MG63 (cell line): ENCODE measurements around the gene C1QL4. TPM values are rescaled to one million over a fixed set of nuclear protein-coding genes. Genes with fewer than 3 reads are reported as not detected.
"Not testable (repeated sequence)": the region's sequence is repeated elsewhere in the genome, so short reads cannot be mapped to it uniquely, and the experiment has no call there.

ENCODE experiments used
- DNase-seq: peaks from one replicate; pipeline ENCODE4 v3.0.0-alpha.2; 2020
- H3K27me3 ChIP-seq: fragments of 250-450 bp; sonication (Bioruptor Pico); 2 replicates; pipeline ENCODE4 v1.5.1; 2020; ENCODE audit warnings: mild to moderate bottlenecking, moderate library complexity
- H3K36me3 ChIP-seq: fragments of 250-450 bp; sonication (Bioruptor Pico); 2 replicates; pipeline ENCODE4 v1.5.1; 2020; ENCODE audit warnings: mild to moderate bottlenecking, moderate library complexity
- H3K4me3 ChIP-seq: fragments of 250-450 bp; sonication (Bioruptor Pico); 2 replicates; pipeline ENCODE4 v1.5.1; 2020; ENCODE audit warnings: mild to moderate bottlenecking, moderate library complexity
- H3K9me3 ChIP-seq: fragments of 250-450 bp; sonication (Bioruptor Pico); 2 replicates; pipeline ENCODE4 v1.5.1; 2020; ENCODE audit warnings: mild to moderate bottlenecking, moderate library complexity
- total RNA-seq: library from RNA; depleted of rRNA; stranded (reverse); fragments of >200 nt; shearing (Covaris generic); gene quantifications from 2 replicates; pipeline ENCODE4 v1.2.3, GENCODE V29; 2014; ENCODE audit warnings: low replicate concordance; rRNA removed

The C1QL4 gene
- total RNA-seq: 0.10 TPM in 1 of 2 replicates, not detected in the other

DNA sequence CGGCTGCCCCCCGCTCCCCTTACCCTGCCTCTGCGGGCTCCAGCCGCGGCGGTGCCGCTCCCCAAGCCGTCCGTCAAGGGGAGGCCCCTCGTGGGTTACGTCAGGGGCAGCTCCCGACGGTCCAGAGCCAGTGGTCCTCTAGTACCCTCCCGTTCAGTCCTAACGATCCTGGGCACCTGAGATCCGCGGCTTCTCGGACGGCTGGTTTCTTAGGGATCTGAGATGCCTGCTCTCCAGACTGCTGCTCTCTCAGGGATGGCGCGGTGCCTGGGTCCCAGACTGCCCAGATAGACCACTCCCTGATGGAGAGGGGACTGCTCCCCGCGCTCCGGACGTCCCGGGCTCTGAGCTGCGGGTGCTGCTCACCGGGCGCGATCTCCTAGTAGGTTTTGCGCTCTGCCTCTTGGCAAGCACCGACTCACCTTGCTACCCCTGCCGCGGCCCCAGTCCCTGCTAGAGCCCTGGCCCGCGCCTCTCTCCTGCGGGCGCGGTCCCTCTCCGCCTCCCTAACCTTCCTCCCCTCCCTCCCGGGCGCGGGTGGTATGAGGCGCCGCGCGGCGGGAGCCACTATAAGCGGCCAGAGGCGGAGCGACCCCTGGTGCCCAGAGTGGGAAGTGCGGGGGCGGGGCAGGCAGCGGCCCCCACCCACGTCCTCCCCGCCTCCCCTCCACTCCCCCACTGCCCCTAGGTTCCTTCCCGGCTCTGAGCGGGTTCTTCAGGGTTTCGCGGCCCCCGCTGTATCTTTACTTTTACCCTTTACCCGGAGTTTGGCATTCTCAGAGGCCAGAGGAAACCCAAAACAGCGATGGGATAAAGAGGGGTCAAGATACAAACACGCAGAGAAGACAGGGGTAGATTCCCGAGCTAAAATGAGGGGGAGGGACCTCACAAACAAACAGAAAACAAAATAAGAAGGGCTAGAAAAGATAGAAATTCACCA is at the start of gene C1QL4:
C1QL4 (minus strand) TSS at position 544 of the 940 bp plus-strand sequence. CDS start 711 bp downstream, outside the sequence.
- DNase-seq: peak; percentile 80
- H3K27me3 ChIP-seq: no peaks in the 10 kb centered on the region
- H3K9me3 ChIP-seq: no peaks in the 10 kb centered on the region
- no peaks in the 10 kb centered on the region for H3K36me3 ChIP-seq
- peak within 1 kb of the TSS; percentile 53 for H3K4me3 ChIP-seq

DNA sequence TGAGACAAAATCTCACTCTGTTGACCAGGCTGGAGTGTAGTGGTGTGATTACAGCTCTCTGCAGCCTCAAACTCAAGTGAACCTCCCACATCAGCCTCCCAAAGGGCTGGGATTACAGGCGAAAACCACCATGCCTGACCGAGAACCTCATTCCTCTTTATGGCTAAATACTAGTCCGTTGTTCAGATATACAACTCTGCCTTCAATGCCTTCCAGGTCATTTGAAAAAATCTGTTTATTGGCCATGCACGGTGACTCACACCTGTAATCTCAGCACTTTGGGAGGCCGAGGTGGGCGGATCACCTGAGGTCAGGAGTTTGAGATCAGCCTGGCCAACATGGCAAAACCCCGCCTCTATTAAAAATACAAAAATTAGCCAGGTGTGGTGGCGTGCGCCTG is 43.2 kb upstream of the C1QL4 start:
- not testable (repeated sequence) for H3K27me3 ChIP-seq, H3K36me3 ChIP-seq, DNase-seq, H3K9me3 ChIP-seq, H3K4me3 ChIP-seq

DNA sequence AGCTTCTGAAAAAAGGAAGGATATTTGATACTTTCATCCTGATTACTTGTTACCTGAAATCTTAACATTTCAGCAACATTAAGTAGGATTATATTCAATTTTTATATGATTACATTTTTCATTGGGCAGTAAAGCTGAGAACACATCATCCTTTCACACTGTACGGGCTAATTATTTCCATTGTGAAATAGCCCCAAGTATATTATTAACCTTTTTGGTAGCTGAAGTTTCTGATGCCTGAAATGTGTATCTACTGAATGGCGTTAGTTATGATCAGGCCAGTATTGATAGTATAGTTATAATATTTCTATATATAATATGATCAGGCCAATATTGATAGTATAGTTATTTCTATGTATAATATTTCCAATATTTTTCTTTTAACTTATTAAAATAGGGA is 40.4 kb upstream of the C1QL4 start:
- Histone ChIP-seq H3K9me3 (no peaks in the 10 kb centered on the region), H3K4me3 (no peak overlapping the region), H3K36me3 (no peaks in the 10 kb centered on the region), H3K27me3 (no peaks in the 10 kb centered on the region)
- no peak for DNase-seq

DNA sequence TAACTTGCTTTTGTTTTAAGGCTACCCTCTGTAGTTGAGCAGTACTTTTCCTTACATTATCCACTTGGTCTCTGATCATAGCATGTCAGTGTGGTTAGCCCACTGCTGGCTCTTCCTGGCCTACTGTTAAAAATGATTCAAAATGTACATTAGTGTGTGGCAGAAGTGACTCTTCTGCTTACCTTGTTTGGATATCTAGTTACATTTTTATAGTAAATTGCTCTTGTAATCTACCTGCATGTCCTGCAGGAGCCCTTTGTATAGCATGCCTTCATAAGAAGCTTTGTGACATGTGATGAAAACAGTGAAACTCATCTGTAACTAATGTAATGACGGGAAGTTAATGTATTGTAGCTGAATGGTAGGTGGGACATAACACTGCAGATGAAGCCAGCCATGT is 38.4 kb upstream of the C1QL4 start:
- Histone ChIP-seq H3K27me3 (no peaks in the 10 kb centered on the region), H3K9me3 (no peaks in the 10 kb centered on the region), H3K4me3 (no peak overlapping the region), H3K36me3 (0 out of 2 replicates have a peak, but pooled peaks cover 5% of the 10 kb centered on the region)
- DNase-seq: no peak

DNA sequence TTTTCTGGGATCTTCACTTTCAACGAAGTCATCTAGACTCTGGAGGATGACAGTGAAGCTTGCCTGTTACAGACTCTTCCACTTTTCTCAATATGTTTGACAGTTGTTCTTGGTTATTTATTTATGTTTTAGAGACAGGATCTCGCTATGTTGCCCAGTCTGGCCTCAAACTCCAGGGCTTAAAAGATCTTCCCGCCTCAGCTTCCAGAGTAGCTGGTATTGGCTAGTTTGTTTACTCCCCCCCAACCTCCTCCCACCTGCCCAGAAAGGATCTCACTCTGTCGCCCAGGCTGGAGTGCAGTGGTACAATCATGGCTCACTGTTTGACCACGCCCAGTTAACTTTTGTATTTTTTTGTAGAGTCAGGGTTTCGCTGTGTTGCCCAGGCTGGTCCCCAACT is 33.6 kb upstream of the C1QL4 start:
- DNase-seq: no peak
- Histone ChIP-seq H3K9me3 (no peaks in the 10 kb centered on the region), H3K4me3 (no peak overlapping the region), H3K36me3 (0 out of 2 replicates have a peak, but pooled peaks cover 5% of the 10 kb centered on the region), H3K27me3 (no peaks in the 10 kb centered on the region)

DNA sequence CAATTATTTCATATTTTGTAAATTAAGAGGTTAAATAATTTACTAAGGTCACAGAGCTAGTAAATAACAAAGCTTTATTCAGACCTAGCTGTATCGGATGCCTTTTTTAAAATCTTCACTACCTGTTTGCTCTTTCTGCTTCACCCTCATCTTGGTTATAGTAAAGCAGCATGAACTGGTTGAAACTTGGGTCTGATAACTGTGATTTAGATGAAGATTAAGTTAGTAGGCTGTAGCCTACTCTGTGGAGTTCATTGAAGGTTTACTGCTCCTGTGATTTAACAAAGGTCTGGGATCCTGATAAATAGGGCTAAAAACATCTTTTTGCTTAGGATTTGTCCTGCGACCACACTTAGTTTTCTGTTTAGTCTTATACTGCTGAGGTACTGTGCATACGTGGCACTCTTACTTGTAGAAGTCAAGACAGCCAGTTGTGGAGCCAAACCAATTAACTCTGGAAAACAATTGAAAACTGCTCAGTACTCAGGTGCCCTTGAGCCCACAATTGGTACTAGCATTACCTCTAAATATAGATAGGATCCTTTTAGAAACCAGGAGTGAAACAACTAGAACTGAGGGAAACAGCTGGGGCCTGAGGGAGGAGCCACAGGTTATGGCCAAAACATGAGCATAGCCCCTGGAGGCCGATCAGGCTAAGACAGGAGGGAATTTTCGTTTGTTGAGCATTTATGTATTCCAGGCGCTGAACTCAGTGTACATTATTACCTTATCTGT is 32.6 kb upstream of the C1QL4 start:
- Histone ChIP-seq H3K27me3 (no peaks in the 10 kb centered on the region), H3K9me3 (no peaks in the 10 kb centered on the region), H3K4me3 (no peak overlapping the region), H3K36me3 (0 out of 2 replicates have a peak, but pooled peaks cover 5% of the 10 kb centered on the region)
- DNase-seq: peak; percentile 55

DNA sequence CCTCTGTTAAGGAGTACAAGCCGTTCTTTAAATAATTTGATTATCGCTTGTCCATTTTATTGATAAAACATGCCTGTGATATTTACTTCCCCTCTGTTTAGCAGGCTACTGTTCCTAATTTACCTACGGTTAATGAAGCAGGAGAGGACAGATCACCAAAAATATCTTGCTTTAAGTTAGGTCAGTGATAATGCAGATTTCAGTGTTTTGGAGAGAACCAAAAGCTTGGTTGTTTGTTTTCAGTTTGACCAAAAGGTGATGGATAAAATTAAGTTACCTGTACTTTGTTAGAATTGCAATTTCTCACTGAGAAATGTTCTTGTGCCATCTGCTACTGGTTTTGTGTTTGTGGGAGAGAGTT is 31.2 kb upstream of the C1QL4 start:
- Histone ChIP-seq H3K4me3 (peak overlapping the region; percentile 98), H3K27me3 (no peaks in the 10 kb centered on the region), H3K9me3 (no peaks in the 10 kb centered on the region), H3K36me3 (0 out of 2 replicates have a peak, but pooled peaks cover 5% of the 10 kb centered on the region)
- no peak for DNase-seq

DNA sequence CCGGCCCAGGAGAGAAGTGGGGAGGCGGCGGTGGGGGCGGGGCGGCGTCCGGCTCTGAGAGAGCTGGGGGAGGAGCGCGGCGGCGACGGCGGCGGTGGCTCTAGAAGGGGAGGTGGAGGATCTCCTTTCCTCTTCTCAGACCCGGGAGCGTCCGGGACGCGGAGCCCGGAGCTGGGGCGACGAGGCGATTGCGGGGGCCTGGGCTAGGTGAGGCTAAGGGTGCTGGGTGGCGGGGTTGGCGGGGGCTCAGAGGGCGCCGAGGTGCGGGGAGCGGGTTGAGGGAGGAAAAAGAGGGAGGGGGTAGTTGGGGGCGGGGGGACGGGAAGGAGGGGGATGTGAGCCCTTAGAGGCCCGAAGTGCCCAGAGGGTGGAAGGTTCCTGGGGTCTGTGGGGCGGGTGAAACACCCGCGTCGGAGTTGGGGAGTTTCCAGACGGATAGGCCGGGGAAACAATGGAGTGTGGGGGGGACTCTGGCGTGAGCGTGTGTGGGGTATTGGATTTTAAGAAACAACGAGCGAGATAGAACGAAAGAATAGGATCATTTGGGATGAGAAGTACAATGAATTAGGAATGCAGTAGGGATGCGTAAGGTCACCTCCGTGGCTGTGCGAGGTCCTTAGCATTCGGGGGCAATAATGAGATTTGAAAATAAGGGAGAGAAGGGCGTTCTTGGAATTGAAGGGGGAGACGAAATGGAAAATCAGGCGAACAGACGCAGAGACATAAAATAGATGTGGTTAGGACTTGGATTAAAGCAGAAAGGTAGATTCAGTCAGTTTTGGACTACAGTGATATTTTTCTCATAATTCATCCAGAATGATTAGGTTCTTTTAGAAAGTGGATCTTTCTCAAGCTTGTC is 30.6 kb upstream of the C1QL4 start, which contains the start of gene SPATS2:
SPATS2 (plus strand) TSS at position 82 of the 859 bp plus-strand sequence. CDS start 93,551 bp downstream, outside the sequence.
- no peaks in the 10 kb centered on the region for H3K9me3 ChIP-seq

DNA sequence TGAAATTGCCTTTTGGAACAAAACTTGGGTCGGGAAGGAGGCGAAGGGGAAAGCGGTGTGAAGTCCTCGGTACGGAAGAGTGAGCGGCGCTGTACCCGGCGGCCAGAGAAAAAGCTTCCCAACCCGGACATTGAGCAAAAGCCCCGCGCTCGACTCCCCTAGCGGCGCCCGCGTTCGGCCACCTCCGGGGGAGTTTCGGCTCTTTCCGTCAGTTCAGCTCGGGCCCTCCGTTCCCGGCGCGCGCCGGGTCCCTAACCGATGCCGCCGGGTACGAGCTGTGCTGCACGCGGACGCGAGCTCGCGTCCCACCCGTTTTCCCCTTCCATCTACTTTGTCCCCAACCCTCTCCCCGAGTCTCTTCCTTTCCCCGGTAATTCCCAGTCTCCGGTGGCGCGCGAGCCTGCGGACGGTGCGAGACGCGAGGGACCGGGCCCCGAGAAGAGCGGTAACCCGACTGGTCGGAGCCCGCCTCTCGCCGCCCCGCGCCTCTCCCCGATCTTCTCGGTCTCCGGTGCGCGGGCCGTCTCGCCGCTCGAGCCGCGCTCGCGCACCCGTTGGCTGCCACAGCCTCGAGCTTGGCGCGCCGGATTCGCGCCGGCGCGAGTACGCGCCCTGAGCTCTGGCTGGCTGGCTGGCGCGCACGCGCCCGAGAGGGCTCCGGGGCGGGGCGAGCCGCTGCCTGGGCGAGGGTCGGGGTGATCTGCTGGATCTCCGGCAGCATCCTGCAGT is 29.8 kb upstream of the C1QL4 start:
- Histone ChIP-seq H3K9me3 (no peaks in the 10 kb centered on the region), H3K27me3 (no peaks in the 10 kb centered on the region), H3K4me3 (peak overlapping the region; percentile 98), H3K36me3 (0 out of 2 replicates have a peak, but pooled peaks cover 5% of the 10 kb centered on the region)
- DNase-seq: peak; percentile 95

More for the DNA sequence above, 30.6 kb upstream of the C1QL4 start, which contains the start of gene SPATS2:
- Histone ChIP-seq H3K27me3 (no peaks in the 10 kb centered on the region), H3K36me3 (0 out of 2 replicates have a peak, but pooled peaks cover 5% of the 10 kb centered on the region), H3K4me3 (peak within 1 kb of the TSS; percentile 98)
- DNase-seq: peak; percentile 39

DNA sequence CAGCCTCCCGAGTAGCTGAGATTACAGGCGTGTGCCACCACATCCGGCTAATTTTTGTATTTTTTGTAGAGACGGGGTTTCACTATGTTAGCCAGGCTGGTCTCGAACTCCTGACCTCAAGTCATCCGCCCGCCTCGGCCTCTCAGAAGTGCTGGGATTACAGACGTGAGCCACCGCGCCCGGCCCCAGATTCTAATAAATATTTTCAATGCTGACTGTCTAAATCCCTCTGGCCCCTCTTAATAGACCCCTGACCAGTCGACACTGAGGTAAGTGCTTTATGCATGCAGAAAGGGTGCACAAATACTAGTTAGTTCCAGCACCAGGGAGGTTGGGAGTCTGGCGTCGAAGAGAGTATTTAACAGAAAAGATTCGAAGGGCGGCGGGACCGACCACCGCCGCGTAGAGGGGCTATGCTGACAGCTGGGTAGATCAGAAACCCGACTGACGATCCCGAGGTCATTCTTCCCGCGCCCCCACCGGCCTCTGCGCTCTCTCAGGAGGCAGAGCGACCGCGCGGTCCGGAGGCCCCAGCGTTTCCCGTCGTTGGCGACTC is 29.2 kb upstream of the C1QL4 start:
- no peak for DNase-seq
- Histone ChIP-seq H3K36me3 (0 out of 2 replicates have a peak, but pooled peaks cover 2% of the 10 kb centered on the region), H3K4me3 (peak overlapping the region; percentile 98), H3K9me3 (no peaks in the 10 kb centered on the region), H3K27me3 (no peaks in the 10 kb centered on the region)

DNA sequence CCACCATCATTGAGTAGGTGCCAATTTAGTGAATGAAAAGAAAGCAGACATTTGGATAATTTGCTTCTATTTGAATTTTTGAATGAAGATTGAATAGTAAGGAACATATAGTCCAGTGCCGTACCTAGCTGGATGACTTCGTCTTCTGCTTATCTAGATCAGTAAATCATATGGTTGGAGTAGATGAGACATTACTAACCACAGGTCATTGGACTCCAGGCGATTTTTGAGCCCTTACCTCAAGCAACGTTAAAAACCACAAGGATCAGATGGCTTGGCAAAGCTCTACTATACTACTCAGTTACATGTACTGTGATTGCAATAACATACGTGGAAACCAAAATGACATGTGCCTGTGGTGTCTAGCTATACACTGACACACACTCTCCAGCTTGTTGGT is 28.6 kb upstream of the C1QL4 start:
- no peaks in the 10 kb centered on the region for H3K27me3 ChIP-seq
- peak overlapping the region; percentile 98 for H3K4me3 ChIP-seq
- no peak for DNase-seq
- no peaks in the 10 kb centered on the region for H3K9me3 ChIP-seq
- no peaks in the 10 kb centered on the region for H3K36me3 ChIP-seq

DNA sequence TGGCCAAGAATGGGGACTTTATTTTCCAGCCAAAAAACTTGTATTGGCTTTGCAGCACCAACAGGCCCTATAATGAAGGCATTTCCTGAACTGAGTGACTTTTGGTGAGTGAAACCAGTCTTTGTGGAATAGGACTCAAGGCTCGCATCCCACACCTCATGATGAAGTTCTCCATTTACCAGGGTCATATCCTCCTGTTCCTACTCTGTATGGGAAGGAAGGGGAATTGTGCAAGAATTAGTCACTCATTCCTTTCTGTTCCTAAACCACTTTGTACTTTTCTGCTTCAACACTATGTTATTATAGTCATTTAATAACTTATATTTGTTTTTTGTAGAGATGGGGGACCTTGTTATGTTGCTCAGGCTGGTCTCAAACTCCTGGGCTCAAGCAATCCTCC is 28.0 kb upstream of the C1QL4 start:
- DNase-seq: no peak
- Histone ChIP-seq H3K36me3 (no peaks in the 10 kb centered on the region), H3K9me3 (no peaks in the 10 kb centered on the region), H3K4me3 (no peak overlapping the region), H3K27me3 (no peaks in the 10 kb centered on the region)

DNA sequence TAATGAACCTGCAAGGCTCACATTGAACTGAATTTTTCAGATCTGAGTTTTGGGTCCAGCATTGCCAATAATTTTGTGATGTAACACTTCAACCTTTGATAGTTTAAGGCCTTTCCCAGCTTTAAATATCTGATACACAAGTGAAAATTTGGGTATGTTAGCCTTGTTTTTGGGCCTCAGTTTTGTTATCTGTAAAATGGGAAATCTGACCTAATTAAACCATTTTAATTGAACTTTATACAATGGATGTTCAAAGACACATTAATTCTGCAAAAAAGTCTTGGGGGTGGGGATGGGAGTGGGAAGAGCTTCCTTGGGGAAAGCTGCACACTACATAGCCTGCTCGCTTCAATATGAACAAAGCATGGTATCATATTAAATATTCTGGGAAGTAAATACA is 25.1 kb upstream of the C1QL4 start:
- Histone ChIP-seq H3K9me3 (no peaks in the 10 kb centered on the region), H3K27me3 (no peaks in the 10 kb centered on the region), H3K36me3 (no peaks in the 10 kb centered on the region), H3K4me3 (no peak overlapping the region)
- DNase-seq: no peak

DNA sequence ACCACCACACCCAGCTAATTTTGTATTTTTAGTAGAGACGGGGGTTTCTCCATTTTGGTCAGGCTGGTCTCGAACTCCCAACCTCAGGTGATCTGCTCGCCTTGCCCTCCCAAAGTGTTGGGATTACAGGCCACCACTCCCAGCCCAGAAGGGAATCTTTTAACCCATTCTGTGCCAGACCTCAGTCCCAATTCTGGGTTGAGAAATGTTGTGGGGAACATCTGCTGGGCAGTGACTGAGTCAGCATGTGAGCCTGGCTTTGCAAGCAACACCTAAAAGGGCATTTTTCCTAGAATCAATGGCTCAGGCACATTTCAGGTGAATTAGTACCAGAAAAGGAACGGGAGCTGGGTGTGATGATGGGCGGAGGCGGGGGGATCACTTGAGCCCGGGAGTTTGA is 22.7 kb upstream of the C1QL4 start:
- Histone ChIP-seq H3K9me3 (no peaks in the 10 kb centered on the region), H3K27me3 (no peaks in the 10 kb centered on the region), H3K36me3 (no peaks in the 10 kb centered on the region), H3K4me3 (no peak overlapping the region)
- DNase-seq: no peak

DNA sequence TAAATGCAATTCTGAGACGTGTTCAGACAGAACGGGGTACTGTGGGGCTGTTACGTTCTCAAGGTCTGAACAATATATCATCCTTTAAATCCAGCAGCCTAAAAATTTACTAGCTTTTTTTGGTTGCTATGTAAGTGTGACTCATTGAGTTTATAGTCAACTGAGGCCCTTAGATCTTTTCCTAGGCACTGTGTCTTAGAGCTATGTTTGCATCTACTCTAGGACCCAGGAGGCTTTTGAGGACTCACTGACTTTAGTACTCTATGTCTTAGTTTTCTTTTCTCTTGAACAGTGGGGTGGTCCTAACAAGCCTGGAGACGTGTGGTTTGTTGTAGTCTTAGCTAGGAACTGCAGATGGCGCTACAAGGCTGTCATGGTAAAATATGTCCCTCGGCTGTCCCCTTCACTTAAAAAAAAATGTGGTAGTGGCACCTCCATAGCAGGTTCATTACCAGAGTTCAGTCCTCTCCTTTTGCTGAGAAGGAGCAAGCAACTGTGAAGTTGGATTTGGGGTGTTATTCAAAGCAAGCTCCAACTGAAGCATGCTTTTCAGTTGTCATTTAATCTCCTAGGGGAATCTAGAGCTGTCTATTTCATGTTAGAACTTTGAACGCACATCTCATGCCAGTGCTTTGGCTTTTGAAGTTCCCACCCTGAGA is 21.6 kb upstream of the C1QL4 start:
- H3K9me3 ChIP-seq: no peaks in the 10 kb centered on the region
- H3K4me3 ChIP-seq: no peak overlapping the region
- DNase-seq: no peak
- no peaks in the 10 kb centered on the region for H3K27me3 ChIP-seq
- no peaks in the 10 kb centered on the region for H3K36me3 ChIP-seq
